GM18498 (cell line): ENCODE measurements around the gene SNX18.
"Not testable (repeated sequence)": the region's sequence is repeated elsewhere in the genome, so short reads cannot be mapped to it uniquely, and the experiment has no call there.

ENCODE experiments used
- ATAC-seq: cut with Tn5 transposase; IDR thresholded peaks from one replicate; pipeline ENCODE4 v1.9.1; 2021; ENCODE audit warnings: mild to moderate bottlenecking, moderate library complexity; ENCODE audit not compliant: unreplicated experiment

Gene SNX18

DNA sequence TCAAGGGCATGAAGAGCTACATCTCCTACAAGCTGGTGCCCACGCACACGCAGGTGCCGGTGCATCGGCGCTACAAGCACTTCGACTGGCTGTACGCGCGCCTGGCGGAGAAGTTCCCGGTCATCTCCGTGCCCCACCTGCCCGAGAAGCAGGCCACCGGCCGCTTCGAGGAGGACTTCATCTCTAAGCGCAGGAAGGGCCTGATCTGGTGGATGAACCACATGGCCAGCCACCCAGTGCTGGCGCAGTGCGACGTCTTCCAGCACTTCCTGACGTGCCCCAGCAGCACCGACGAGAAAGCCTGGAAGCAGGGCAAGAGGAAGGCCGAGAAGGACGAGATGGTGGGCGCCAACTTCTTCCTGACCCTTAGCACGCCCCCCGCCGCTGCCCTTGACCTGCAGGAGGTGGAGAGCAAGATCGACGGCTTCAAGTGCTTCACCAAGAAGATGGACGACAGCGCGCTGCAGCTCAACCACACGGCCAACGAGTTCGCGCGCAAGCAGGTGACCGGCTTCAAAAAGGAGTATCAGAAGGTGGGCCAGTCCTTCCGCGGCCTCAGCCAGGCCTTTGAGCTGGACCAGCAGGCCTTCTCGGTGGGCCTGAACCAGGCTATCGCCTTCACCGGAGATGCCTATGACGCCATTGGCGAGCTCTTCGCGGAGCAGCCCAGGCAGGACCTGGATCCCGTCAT is 1.4 kb downstream of the SNX18 start:
- ATAC-seq = no peak

DNA sequence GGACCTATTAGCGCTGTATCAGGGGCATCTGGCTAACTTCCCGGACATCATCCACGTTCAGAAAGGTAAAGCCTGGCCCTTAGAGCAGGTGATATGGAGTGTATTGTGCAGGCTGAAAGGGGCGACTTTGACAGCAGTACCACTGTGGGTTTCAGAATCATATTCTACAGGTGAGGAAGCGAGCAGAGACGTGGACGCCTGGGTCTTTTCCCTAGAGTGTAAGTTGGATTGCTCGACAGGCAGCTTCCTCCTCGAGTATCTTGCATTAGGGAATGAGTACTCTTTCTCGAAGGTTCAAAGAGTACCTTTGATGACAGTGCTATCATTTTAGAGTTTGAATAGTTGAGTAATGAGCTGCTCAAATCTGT is 1.9 kb downstream of the SNX18 start:
- no peak for ATAC-seq

DNA sequence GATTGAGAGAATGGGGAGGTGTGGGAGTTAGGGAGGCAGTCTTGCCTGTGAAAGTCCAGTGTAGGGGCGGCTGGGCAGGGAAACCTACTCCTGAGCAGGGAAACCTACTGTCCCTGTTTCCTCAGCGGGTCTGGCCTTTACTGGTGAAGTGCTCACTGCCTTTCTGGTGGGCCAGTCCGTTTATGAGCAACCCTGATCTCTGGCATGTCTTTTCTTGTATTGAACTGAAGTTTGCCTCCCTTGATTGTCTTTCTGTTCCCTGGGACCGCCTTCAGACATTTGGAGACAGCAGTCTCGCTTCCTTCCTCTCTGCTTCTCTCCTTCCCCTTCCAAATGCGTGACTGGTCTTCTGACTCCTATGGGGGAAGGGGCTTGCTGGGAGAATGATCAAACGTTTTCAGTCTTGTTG is 2.9 kb downstream of the SNX18 start:
- no peak for ATAC-seq

DNA sequence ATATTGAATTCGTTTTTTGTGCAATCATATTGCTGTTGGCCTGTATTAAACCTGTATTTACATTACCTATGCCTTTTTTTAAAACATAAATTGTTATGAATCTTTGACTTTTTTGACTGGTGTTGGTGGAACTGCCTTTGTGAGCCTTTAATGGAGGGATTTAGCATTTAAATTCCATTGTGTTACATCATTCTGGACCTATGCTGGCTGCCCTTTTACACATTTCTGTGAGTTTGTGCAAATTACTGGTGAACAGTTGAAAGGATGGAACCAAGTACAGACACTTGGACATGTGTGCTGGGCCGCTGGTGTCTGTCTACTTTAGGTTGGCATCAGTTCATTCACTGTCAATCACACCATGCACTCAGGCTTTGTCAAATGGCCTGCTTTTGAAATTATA is 3.4 kb downstream of the SNX18 start:
- no peak for ATAC-seq

DNA sequence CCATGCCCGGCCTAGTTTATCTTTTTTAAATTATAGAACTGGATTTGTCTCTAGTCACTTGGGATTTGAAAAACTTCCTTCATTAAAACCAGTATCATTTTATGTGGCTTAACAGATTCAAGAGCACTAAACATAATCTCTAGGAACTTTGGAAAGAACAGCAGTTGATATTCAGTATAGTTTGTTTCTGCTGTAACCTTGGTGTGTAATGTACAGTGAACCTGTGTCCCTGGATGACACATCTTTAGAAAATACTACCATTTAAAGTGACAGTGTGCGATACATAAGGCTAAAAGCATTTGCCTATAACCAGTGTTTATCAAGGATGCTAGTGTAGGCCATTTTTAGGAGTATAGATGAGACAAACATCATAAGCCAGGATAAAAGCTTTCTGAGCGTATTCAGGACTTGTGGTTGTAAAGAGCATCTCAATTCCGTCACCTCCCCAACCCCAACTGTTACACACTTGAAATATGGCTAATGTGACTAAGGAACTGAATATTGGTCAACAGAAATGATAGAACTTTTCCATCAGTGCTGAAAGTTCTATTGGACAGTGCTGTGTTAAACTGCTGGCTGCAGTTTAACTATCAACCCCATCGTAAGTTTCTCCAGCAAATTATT is 4.4 kb downstream of the SNX18 start:
- ATAC-seq = no peak

DNA sequence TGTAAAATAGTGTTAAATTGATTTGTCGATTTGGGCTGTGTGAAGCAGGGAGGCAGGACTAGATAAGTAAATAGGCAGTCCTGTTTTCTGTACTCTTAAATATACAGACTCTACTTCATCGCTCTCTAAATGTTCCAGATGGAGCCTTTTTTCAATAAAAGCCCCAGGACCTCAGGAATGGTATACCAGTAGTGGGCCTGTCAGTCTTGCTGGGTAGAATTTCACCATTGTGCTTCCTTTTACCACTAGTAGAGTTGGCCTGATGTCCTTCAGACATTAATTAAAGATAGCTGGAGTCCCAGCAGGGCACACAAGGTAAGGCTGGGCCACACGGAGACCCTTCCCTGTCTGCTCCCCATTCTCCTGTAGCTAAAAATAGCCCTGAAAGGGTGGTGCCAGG is 6.0 kb downstream of the SNX18 start:
- ATAC-seq = no peak

DNA sequence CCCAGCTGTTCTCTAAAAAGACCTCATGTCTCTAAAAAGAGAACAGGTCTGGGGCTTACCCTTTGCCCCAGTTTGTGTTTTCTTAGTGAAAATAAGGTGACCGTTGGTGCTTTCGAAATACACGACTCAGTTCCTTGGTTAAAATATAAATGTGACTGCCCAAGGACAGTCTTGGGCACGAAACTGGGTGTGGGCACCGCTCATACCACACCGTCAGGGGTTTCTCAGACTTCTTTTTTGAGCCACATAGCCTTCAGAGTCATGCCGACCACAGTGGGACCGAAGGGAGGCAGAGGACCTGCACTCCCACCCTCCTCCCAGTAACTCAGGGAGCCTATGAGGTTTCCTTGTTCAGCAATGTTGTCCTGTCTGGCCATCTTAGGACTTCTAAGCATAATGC is 6.5 kb downstream of the SNX18 start:
- no peak for ATAC-seq

DNA sequence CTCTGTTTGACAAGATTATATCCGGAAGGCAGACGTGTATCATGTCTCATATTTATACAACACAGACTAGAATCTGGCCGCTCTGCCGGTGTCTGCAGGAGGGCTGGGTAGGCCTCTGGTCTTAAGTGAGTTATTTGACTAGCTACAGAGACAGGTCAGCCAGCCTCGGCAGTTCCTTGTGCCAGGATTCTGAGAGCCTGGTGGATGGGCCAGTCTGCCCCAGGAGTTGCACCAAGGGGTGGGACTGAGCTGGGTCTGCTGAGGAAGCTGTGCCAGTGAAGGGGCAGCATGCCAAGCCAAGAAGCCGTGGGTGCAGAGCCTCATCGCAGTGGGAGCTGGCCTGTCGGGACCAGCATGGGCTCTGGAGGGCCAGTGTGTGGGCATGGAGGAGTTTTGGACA is 7.1 kb downstream of the SNX18 start:
- no peak for ATAC-seq

DNA sequence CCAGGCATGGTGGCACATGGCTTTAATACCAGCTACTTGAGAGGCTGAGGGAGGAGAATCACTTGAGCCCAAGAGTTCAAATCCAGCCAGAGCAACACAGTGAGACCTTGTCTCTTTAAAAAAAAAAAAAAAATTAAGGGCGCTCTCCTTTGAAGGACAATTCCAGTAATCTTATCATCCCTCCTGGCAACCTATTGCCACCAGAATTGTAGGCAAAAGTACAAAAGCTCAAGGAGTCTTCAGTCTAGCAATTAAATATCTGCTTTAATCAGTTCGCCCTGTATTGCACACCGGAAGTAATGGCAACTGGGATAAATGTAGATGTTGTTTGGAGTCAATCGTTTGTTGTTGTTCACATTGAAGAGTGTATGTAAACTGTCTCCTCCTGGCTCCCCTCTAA is 7.7 kb downstream of the SNX18 start:
- ATAC-seq = no peak

DNA sequence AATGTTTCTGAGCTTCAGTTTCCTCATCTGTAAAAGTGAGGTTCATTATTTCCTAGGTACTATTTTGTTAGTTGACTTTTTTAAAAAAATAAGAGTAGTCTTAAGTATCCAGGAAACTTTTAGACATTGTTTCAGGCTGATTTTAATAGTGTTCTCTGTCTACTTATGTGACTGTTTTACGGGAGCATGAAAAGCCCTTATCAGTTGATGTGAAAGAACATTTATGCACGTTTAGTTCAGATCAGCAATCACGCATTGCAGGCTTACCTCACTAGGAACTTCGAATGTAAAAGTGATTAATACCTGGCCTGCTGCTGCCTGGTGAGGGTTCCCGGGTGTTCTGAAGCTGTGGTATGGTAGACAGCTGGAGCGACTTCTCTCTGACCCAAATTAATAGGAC is 8.1 kb downstream of the SNX18 start:
- ATAC-seq = no peak

DNA sequence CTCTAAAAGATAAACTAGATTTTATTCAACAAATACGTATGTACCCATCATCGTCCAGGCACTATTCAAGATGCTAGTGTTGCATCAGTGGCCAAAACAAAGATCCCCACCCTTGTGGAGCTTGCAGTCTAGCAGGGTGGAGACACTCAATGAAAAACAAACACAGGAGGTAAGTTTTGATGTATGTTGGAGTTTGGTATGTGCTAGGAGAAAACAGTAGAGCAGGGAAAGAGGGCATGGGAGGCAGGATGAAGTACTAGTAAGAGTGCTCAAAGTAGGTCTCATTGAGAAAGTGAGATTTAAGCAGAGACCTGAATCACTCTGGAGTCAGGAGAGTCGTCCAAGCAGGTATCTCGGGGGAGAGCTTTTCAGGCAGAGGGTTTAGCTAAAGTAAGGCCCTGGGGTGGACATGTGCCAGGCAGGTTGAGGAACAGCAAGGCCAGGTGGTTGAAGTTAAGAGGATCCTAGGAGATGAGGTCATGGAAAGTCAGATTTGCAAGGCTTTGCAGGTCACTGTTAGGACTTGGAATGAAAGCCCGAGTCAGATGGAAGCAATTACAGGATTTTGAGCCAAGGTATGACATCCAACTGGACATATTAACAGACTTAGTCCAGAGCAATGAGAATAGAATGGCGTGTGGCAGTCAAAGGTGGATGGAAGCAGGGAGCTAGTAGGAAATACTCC is 9.2 kb downstream of the SNX18 start:
- no peak for ATAC-seq

DNA sequence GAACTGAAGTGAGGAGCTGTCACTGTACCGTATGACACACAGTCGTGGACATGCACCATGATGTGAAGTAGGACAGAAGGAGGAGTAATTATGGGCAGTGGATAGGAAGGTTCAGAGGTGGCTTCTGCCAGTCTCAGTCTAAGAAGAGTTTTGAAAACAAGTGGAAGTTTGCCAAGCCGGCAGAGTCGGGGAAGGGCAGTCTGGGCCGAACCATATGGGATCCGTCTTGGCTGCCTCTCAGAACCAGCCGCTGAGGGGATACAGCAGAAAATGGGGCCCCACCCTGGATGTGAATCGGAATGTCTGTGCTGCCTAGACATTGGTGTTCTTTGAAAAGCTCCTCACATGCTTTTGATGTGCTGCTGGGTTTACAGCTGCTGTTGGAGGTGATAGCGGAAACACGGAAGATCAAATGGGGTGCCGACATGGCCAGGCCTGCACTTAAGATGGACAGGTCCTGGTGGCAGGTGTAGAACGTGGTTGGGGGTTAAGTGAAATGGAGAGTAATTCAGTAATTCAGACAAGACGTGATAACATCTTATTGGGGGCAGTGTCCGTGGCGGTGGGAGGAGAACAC is 11.2 kb downstream of the SNX18 start:
- ATAC-seq = no peak

DNA sequence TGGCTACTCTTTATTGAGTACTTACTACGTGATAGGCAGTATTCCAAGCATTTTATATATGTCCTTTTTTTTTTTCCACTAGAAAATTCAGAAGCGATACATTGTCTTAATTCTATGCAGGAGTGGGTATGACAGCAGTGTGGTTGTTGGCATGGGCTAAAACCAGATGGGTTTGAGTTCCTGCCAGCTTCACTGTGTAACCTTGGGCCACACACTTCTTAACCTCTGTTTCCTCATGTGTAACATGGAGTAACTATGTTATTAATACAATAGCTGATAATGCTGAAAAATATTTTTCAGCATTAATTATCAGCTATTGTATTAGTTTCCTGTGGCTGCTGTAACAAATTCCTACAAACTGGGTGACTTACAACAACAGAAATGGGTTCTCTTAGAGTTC is 12.0 kb downstream of the SNX18 start:
- ATAC-seq = no peak

DNA sequence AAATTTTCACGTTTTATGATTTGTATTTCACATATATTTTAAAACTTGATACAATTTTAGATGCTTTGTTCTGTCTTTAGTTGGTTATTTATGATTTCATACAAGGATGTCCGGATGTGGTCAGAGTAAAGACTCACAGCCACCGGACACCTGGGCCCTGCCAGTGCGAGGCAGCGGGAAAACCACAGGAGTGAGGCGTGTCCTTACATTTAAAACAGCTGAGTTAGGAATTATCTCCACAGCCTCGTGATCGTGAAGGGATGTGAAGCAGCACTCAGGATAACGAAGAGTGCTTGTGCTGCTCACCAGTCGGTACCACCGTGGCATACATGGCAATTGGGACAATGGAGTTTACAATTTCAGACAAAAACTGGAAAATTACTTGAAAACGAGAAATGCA is 14.0 kb downstream of the SNX18 start:
- no peak for ATAC-seq

DNA sequence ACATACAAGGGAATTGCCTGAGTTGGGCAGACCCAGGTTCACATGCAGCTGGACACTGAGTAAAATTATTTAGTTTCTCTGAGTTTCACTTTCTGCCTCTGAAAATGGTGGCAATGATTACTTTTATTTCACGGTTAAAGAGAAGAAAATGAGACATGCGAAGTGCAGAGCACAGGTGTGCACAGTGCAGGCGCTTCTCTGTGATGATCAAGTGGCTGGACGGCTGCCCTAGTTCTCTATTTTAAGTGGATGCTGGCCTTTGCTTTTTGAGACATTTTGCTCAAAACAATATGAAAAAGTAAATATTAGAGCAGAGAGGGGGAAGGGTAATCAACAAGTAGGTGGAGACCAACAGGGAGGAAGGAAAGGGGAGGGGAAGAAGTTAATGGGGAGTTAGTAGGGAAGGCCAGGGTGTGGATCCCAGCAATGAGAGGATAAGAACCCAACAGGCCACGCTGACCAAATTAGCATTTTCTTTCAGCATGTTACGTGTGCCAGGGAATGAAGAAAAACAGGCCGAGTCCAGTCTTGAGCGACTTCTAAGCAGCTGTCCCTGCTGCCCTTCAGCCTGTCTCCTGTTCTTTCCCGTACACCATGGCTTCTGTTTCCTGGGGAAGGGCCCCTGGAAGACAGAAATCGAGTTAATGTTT is 16.1 kb downstream of the SNX18 start:
- no peak for ATAC-seq

DNA sequence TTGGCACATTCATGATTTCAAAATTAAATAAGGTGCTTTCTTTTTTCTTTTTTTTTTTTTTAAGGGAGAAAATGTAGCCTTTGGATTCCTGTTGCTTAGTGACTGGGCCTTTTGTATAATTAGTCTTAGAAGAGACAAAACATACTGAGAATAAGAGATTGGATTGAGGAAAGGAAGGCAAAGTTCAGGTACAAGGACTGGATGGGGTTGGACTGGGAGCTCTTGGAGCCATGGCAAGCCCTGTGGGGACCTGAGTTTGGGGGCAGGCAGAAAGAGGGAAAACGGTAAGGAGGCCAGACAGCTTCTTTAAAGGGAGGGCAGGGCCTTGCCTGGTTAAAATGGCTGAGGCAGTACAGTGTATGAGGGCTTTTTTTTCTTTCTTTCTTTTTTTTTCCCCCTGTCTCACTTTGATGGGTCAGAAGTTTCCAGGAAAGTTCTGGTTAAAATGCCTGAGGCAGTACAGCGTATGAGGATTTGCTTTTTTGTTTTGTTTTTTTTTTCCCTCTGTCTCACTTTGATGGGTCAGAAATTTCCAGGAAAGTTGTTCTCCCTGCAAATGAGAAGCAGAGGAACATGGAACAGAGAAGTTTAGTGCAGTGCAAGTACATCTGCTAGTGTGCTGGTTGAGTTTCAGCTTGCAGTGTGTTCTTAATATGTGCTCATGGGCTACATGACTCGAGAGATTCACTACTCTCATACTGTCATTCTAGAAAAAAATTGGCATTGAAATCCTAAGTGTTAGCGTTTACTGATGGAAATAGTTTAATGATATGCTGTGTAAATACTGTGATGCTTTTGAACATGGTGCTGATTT is 16.8 kb downstream of the SNX18 start:
- no peak for ATAC-seq

DNA sequence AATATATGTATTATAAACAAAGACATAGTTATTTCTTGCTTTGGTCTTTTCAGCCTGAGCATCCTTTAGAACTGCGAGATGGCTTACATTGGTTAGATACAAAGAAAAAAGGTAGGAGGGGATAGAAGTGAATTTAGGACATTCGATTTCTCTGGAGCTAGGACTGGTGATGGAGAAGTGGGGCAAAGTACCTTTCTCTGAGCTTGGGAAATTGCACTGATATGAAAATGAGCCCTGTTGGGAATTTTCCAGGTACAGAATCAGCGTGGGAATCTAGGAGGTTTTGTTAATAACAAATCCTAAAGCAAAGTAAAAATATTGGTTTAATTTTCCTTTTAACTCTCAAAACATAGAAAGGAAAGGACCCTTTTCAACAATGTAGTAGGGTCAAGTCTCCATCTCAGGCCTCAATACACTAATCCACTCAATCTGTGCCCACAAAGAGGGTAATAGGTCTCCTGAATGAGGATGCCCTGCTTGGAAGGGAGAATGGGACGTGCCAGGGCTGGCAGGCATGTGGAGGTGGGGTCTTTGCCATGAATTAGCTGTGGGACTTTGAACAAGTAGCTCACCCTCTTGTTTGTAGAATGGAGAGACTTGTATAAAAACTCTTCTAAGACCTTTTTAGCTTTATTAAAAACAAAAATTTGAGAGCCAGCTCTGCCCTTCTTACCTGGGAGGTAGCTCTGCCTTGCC is 17.7 kb downstream of the SNX18 start:
- no peak for ATAC-seq

DNA sequence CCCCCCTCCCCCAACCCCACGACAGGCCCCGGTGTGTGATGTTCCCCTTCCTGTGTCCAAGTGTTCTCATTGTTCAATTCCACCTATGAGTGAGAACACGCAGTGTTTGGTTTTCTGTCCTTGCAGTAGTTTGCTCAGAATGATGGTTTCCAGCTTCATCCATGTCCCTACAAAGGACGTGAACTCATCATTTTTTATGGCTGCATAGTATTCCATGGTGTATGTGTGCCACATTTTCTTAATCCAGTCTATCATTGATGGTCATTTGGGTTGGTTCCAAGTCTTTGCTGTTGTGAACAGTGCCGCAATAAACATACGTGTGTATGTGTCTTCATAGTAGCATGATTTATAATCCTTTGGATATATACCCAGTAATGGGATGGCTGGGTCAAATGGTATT is 18.8 kb downstream of the SNX18 start:
- ATAC-seq = not testable (repeated sequence)

DNA sequence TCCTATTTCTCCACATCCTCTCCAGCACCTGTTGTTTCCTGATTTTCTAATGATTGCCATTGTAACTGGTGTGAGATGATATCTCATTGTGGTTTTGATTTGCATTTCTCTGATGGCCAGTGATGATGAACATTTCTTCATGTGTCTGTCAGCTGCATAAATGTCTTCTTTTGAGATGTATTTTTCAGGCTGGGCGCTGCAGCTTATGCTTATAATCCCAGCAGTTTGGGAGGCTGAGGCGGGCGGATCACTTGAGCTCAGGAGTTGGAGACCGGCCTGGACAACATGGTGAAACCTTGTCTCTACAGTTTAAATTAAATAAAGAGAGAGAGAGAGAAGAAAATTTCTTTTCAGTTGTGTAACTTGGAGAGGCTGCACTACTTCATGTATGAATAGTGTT is 19.3 kb downstream of the SNX18 start:
- not testable (repeated sequence) for ATAC-seq

DNA sequence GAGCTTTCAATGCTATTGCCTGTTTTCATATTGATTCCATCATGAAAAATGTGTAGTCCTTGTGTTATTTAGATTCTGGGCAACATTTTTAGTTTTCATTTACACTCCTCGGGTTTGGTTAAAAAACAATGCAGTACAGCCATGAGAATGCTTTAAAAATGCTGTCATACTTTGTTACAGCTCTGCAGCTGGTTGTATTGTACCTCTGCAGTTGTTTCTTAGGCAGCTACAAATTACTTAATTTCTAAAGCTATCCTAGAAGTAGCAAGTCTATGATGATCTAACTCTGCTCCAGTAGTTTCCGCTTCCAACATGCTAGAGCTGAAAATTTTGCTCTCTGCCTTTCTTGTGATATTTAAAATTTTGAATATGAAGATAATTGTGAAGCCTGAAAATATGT is 20.2 kb downstream of the SNX18 start:
- ATAC-seq = no peak
